Ishikawa (cell line): ENCODE data around the gene MOB3B.

Experiments used
- CREB1 ChIP-seq: IDR thresholded peaks from 2 replicates; pipeline ENCODE4 v1.6.1; 2012; ENCODE audit warnings: low read depth
- MAX ChIP-seq: IDR thresholded peaks from 2 replicates; pipeline ENCODE4 v1.6.1; 2012
- NFIC ChIP-seq: IDR thresholded peaks from 2 replicates; pipeline ENCODE4 v1.6.1; 2012
- RAD21 ChIP-seq: IDR thresholded peaks from 2 replicates; pipeline ENCODE4 v1.6.1; 2012; ENCODE audit warnings: low read depth
- TEAD4 ChIP-seq: IDR thresholded peaks from 2 replicates; pipeline ENCODE4 v1.6.1; 2012

- TF ChIP-seq MAX = no peak
- TF ChIP-seq RAD21 = no peak
- TF ChIP-seq NFIC = no peak
- TF ChIP-seq TEAD4 = no peak
- no peak for TF ChIP-seq CREB1
Observed at GRCh38 chr9:27429917-27430316, 99.7 kb downstream of the MOB3B start.
